SK-N-SH treated with all-trans-retinoic acid at 6 μM for 48 hours (cell line): ENCODE data around the gene ZBTB8B.
A peak's percentile ranks its signal among the peaks of the same experiment; 100 is the strongest.

Experiments used
- ATAC-seq: fragments of 200-7000 bp; cut with Tn5 transposase; 3 replicates; pipeline ENCODE4 v1.9.1; 2020; ENCODE audit warnings: mild to moderate bottlenecking, moderate library complexity
- BACH2 ChIP-seq: fragments of 250-450 bp; sonication (Bioruptor Pico); IDR thresholded peaks from 2 replicates; pipeline ENCODE4 v1.9.0; 2021; ENCODE audit warnings: mild to moderate bottlenecking, borderline replicate concordance
- CSDC2 ChIP-seq: fragments of 250-450 bp; sonication (Bioruptor Pico); IDR thresholded peaks from 2 replicates; pipeline ENCODE4 v1.5.0; 2020; ENCODE audit warnings: mild to moderate bottlenecking, moderate library complexity
- CSRNP3 ChIP-seq: fragments of 250-450 bp; sonication (Bioruptor Pico); IDR thresholded peaks from 2 replicates; pipeline ENCODE4 v1.5.1; 2021; ENCODE audit warnings: mild to moderate bottlenecking, moderate library complexity
- GLIS3 ChIP-seq: fragments of 250-450 bp; sonication (Bioruptor Pico); IDR thresholded peaks from 2 replicates; pipeline ENCODE4 v1.5.0; 2020; ENCODE audit warnings: mild to moderate bottlenecking, moderate library complexity
- ISL1 ChIP-seq: fragments of 250-450 bp; sonication (Bioruptor Pico); IDR thresholded peaks from 2 replicates; pipeline ENCODE4 v2.1.2; 2022; ENCODE audit warnings: mild to moderate bottlenecking, moderate library complexity
- OSR1 ChIP-seq: fragments of 250-450 bp; sonication (Bioruptor Pico); IDR thresholded peaks from 2 replicates; pipeline ENCODE4 v1.8.0; 2022; ENCODE audit warnings: moderate library complexity, mild to moderate bottlenecking, inconsistent platforms
- PPARA ChIP-seq: fragments of 250-450 bp; sonication (Bioruptor Pico); IDR thresholded peaks from 2 replicates; pipeline ENCODE4 v1.5.0; 2020; ENCODE audit warnings: mild to moderate bottlenecking, borderline replicate concordance
- RARB ChIP-seq: fragments of 250-450 bp; sonication (Bioruptor Pico); IDR thresholded peaks from 2 replicates; pipeline ENCODE4 v1.8.0; 2021; ENCODE audit warnings: mild to moderate bottlenecking, moderate library complexity
- SNAI2 ChIP-seq: fragments of 250-450 bp; sonication (Bioruptor Pico); IDR thresholded peaks from 2 replicates; pipeline ENCODE4 v1.5.0; 2020; ENCODE audit warnings: mild to moderate bottlenecking, moderate library complexity
- TCF4 ChIP-seq: fragments of 250-450 bp; sonication (Bioruptor Pico); IDR thresholded peaks from 2 replicates; pipeline ENCODE4 v1.8.0; 2021; ENCODE audit warnings: mild to moderate bottlenecking, moderate library complexity, borderline replicate concordance
- TOX ChIP-seq: fragments of 250-450 bp; sonication (Bioruptor Pico); IDR thresholded peaks from 2 replicates; pipeline ENCODE4 v1.8.0; 2021; ENCODE audit warnings: mild to moderate bottlenecking, moderate library complexity, borderline replicate concordance
- ZFP3 ChIP-seq: fragments of 250-450 bp; sonication (Bioruptor Pico); IDR thresholded peaks from 2 replicates; pipeline ENCODE4 v1.5.0; 2020; ENCODE audit warnings: mild to moderate bottlenecking, moderate library complexity
- ZFP30 ChIP-seq: fragments of 450-650 bp; formaldehyde crosslinking; IDR thresholded peaks from 2 replicates; pipeline ENCODE4 v1.5.0; 2022; ENCODE audit warnings: mild to moderate bottlenecking, moderate library complexity
- ZNF565 ChIP-seq: fragments of 450-650 bp; formaldehyde crosslinking; conservative IDR thresholded peaks from 2 replicates; pipeline ENCODE4 v1.5.0; 2020; ENCODE audit warnings: low read depth, mild to moderate bottlenecking, moderate library complexity
- ZNF70 ChIP-seq: fragments of 450-650 bp; formaldehyde crosslinking; IDR thresholded peaks from 2 replicates; pipeline ENCODE4 v1.5.0; 2020; ENCODE audit warnings: mild to moderate bottlenecking, moderate library complexity
- ZNF8 ChIP-seq: fragments of 450-650 bp; formaldehyde crosslinking; IDR thresholded peaks from 2 replicates; pipeline ENCODE4 v1.5.0; 2020; ENCODE audit warnings: mild to moderate bottlenecking, moderate library complexity
- TF ChIP-seq, protein P1 (sequence below): fragments of 250-450 bp; sonication (Bioruptor Pico); IDR thresholded peaks from 2 replicates; pipeline ENCODE4 v1.5.1; 2020; ENCODE audit warnings: low read depth, mild to moderate bottlenecking, moderate library complexity
- TF ChIP-seq, protein P2 (sequence below): fragments of 250-450 bp; sonication (Bioruptor Pico); IDR thresholded peaks from 2 replicates; pipeline ENCODE4 v1.5.0; 2020; ENCODE audit warnings: mild to moderate bottlenecking, moderate library complexity
- TF ChIP-seq, protein P3 (sequence below): fragments of 250-450 bp; sonication (Bioruptor Pico); IDR thresholded peaks from 2 replicates; pipeline ENCODE4 v1.8.0; 2021; ENCODE audit warnings: low read depth, mild to moderate bottlenecking, moderate library complexity, borderline replicate concordance

Gene ZBTB8B

GRCh38 chr1:32494711-32495337, 30.0 kb downstream of the ZBTB8B start:
- ATAC-seq: no peak
- TF ChIP-seq ZNF8 (CRISPR knock-in tag): no peak
- TF ChIP-seq, protein P1, sequence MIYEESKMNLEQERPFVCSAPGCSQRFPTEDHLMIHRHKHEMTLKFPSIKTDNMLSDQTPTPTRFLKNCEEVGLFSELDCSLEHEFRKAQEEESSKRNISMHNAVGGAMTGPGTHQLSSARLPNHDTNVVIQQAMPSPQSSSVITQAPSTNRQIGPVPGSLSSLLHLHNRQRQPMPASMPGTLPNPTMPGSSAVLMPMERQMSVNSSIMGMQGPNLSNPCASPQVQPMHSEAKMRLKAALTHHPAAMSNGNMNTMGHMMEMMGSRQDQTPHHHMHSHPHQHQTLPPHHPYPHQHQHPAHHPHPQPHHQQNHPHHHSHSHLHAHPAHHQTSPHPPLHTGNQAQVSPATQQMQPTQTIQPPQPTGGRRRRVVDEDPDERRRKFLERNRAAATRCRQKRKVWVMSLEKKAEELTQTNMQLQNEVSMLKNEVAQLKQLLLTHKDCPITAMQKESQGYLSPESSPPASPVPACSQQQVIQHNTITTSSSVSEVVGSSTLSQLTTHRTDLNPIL (CRISPR knock-in tag): no peak
- TF ChIP-seq ZNF70 (CRISPR knock-in tag): no peak
- TF ChIP-seq OSR1 (CRISPR knock-in tag): no peak
- no peak for TF ChIP-seq CSDC2 (CRISPR knock-in tag)
- no peak for TF ChIP-seq ZFP3 (CRISPR knock-in tag)
- no peak for TF ChIP-seq ZFP30 (CRISPR knock-in tag)
- TF ChIP-seq TOX: no peak
- TF ChIP-seq, protein P2, sequence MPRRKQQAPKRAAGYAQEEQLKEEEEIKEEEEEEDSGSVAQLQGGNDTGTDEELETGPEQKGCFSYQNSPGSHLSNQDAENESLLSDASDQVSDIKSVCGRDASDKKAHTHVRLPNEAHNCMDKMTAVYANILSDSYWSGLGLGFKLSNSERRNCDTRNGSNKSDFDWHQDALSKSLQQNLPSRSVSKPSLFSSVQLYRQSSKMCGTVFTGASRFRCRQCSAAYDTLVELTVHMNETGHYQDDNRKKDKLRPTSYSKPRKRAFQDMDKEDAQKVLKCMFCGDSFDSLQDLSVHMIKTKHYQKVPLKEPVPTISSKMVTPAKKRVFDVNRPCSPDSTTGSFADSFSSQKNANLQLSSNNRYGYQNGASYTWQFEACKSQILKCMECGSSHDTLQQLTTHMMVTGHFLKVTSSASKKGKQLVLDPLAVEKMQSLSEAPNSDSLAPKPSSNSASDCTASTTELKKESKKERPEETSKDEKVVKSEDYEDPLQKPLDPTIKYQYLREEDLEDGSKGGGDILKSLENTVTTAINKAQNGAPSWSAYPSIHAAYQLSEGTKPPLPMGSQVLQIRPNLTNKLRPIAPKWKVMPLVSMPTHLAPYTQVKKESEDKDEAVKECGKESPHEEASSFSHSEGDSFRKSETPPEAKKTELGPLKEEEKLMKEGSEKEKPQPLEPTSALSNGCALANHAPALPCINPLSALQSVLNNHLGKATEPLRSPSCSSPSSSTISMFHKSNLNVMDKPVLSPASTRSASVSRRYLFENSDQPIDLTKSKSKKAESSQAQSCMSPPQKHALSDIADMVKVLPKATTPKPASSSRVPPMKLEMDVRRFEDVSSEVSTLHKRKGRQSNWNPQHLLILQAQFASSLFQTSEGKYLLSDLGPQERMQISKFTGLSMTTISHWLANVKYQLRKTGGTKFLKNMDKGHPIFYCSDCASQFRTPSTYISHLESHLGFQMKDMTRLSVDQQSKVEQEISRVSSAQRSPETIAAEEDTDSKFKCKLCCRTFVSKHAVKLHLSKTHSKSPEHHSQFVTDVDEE: no peak
- TF ChIP-seq, protein P3, sequence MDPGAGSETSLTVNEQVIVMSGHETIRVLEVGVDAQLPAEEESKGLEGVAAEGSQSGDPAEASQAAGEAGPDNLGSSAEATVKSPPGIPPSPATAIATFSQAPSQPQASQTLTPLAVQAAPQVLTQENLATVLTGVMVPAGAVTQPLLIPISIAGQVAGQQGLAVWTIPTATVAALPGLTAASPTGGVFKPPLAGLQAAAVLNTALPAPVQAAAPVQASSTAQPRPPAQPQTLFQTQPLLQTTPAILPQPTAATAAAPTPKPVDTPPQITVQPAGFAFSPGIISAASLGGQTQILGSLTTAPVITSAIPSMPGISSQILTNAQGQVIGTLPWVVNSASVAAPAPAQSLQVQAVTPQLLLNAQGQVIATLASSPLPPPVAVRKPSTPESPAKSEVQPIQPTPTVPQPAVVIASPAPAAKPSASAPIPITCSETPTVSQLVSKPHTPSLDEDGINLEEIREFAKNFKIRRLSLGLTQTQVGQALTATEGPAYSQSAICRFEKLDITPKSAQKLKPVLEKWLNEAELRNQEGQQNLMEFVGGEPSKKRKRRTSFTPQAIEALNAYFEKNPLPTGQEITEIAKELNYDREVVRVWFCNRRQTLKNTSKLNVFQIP (CRISPR knock-in tag): no peak
- no peak for TF ChIP-seq ZNF565 (CRISPR knock-in tag)
- no peak for TF ChIP-seq TCF4 (CRISPR knock-in tag)

DNA sequence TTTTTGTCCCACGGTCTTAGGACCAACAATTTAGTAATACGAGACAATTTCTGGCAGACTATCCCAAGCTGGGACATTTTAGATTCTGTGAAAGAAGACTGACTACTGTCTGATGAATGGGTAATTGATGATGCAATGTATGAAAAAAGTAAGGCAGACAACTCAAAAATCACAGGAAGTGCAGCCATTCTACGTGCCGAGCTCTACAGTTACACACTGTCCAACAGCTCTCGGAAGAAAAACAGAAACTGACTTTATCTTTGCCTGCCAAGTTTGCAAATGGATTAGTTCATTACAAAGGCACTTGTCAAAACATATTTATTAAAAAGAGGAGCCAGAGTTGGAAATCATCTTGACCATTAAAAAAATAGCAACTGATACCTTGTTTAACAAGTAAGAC, 31.3 kb downstream of the ZBTB8B start:
- TF ChIP-seq ZFP30 (CRISPR knock-in tag): no peak
- TF ChIP-seq ISL1: peak; percentile 94
- TF ChIP-seq, protein P2: peak; percentile 57; the same call in 1 of the 2 replicates
- TF ChIP-seq, protein P3 (CRISPR knock-in tag): no peak; the same call in 1 of the 2 replicates
- no peak for TF ChIP-seq SNAI2
- no peak for TF ChIP-seq ZFP3 (CRISPR knock-in tag)
- TF ChIP-seq RARB: no peak
- no peak for TF ChIP-seq CSDC2 (CRISPR knock-in tag)
- TF ChIP-seq GLIS3 (CRISPR knock-in tag): no peak
- TF ChIP-seq TCF4 (CRISPR knock-in tag): peak; percentile 36; the same call in 1 of the 2 replicates
- no peak for TF ChIP-seq CSRNP3 (CRISPR knock-in tag)
- no peak for TF ChIP-seq BACH2 (CRISPR knock-in tag)
- TF ChIP-seq, protein P1 (CRISPR knock-in tag): peak; percentile 89; the same call in 1 of the 2 replicates
- TF ChIP-seq PPARA: no peak
- no peak for TF ChIP-seq OSR1 (CRISPR knock-in tag)
- TF ChIP-seq, all 23 proteins: peak for 4
- peak; percentile 54 for ATAC-seq
